Activated CD8-positive, alpha-beta memory T cell treated with anti-CD3 and anti-CD28 coated beads for 24 hours (primary cell): ENCODE measurements around the gene FOXO6.
A peak's percentile ranks its signal among the peaks of the same experiment; 100 is the strongest.

Experiments
- DNase-seq: peaks from one replicate; pipeline ENCODE4 v3.0.0-alpha.2; 2020

Gene FOXO6

DNA sequence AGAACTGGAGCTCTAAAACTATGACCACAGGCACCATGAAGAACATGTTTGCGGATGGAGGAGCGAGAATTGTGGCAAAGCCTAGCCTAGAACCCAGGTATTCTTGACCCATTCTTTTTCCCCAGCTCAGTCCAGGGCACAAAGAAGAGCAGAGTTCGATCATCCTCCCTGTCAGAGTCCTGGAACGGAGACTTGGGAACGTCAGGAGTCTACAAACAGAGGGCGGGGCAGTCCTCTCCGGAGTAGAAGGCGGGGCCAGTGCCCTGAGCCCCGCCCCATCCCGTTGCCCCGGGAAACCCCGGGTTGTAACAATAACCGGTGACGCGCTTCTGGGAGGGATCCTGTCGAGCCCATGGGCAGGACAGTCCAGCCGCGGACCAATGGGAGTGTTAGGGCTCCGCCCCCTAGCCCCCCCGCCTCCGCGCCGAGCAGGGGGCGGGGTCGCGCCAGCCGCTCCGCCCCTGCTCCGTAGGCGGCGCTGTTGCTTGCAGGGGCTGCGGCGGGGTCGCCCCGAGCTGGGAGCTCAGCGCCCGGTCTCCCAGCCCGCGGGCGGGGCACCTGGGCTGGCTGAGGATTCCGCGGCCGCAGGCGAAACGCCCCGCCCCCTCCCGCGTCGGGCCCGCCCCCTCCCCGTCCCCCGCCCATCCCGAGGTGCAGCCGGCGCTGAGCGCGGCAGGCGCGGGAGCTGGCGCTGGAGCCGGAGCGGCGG is at the start of gene FOXO6:
TSS of gene FOXO6 (plus strand) at position 649 of the 709 bp plus-strand sequence.
- DNase-seq: peak; percentile 94

GRCh38 chr1:41312991-41313645 is 48.1 kb upstream of the FOXO6 start:
- peak; percentile 5 for DNase-seq

DNA sequence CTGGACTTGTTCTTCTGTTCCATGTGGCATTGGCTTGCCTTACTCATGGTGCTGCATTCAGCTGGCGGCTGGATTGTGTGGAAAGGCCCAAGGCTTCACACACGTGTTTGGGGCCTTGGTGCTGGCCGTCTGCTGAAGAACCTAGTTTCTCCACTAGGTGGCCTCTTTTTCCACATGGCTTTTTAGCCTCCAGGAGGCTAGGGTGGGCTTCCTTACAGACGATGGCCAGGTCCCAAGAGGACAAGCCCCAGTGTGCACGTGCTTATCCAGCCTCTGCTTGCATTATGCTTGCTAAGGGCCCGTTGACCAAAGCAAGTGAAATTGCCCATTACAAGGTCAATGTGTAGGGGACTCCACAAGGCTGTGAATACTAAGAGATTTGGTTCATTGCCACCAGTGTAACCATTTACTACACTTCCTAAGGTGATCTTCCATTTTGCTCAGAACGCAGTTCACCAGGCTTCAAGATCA is 47.5 kb upstream of the FOXO6 start:
- DNase-seq: peak; percentile 60

DNA sequence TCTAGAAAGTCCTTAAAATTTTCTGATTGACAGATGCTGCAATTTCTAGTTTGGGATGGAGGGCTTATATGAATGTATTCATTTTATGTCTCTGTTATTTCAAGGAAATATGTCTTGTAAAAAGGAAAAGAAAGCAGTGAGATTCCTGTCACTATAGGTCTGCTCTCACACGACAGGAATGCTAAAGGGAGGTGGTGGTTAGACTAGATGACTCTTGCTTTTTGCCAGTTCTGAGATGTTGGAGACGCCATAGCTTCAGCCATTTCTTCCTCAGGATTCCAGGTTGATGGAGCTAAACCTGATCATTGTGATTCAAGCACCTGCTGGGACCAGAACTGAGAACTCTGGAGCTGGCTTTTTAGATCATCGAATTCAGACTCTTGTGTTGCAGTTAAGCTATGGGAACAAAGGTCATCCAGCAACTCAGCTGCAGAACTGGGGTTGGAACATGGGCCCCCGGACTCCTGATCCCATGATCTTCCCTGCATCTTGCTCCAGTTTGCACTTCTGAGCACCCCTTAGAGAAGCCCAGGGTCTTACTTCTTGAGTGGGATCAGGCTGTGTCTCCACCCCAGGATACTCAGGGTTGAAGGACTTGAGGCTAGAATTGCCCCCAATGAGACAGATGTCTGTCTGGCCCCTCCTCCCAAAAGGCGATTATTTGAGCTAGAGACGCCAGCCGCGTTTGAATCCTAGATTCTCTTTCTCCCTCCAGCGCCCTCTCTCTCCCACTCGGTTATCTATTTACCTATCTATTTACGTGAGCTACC is 46.7 kb upstream of the FOXO6 start:
- DNase-seq: peak; percentile 38

GRCh38 chr1:41315146-41315822 is 46.0 kb upstream of the FOXO6 start:
- no peak for DNase-seq

- peak; percentile 43 for DNase-seq
These were observed 45.4 kb upstream of the FOXO6 start for GRCh38 chr1:41315871-41316270.

DNA sequence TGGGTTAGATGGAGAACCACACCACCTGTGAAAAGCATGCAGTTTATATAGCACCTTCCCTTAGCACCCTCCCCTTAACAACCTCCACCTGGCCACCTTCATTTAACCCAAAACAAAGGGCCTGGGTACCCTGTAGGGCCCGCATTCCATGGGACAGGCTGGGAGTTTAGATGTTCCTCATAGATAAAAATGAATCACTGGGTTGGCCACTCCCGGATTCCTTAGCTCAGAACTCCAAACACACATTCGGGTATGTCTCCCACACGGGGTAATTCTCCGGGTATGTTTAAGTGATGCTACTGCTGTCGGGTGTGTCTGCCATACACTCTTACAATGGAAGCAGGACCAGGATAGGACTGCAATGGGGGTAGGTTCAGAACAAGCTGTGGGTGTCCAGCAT is 43.9 kb upstream of the FOXO6 start:
- DNase-seq: peak; percentile 33

DNA sequence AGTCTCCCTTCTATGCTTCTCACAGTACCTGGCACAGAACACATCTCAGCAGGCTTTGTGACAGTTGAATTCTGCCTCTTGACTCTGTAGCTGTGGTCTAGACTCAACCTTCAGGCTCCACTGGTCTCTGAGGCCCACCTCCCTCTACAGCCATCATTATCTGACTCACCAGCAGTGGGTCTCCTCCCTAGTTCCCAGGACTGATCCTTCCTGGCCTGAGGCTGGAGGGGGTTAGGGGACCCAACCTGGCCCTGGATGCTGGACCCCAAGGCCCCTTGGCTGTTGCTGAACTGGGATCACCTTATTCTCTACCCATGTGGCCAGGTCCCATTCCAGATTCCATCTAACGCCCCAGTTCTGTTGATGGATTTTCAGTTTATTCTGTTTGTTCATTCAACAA is 43.1 kb upstream of the FOXO6 start:
- peak; percentile 28 for DNase-seq

DNA sequence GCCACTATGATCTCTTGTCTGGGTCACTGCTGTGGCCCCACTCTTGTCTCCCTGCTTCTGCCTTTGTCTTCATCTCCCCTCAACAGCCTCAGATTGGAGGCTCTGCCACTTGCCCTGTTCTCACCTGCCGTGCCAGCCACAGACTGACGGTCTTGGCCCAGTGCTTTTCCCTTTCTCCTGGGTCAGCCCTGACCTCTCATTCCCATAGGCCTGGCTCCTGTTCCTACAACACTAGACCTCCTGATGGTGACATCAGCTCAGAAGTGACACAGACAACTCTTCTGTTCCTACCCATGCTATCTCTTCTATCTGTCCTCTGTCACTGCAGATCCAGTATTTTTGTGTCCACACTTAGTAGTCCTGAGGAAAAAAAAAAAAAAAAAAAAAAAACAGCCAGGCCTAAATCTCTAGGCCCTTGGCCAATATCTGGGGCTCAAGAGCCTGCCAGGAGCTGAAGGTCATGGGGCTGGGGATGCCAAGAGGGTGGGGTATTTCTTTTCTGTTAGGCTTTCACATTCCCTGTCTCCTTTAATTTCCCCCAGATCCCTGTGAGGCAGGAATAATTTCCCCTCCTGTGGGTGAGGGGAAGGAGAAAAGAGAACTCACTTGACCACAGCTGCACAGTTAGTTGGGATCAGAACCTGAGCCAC is 42.0 kb upstream of the FOXO6 start:
- no peak for DNase-seq

GRCh38 chr1:41319807-41320711 is 41.2 kb upstream of the FOXO6 start:
- DNase-seq: peak; percentile 42

- DNase-seq: peak; percentile 40
These were observed 40.1 kb upstream of the FOXO6 start for GRCh38 chr1:41320895-41321676.

DNA sequence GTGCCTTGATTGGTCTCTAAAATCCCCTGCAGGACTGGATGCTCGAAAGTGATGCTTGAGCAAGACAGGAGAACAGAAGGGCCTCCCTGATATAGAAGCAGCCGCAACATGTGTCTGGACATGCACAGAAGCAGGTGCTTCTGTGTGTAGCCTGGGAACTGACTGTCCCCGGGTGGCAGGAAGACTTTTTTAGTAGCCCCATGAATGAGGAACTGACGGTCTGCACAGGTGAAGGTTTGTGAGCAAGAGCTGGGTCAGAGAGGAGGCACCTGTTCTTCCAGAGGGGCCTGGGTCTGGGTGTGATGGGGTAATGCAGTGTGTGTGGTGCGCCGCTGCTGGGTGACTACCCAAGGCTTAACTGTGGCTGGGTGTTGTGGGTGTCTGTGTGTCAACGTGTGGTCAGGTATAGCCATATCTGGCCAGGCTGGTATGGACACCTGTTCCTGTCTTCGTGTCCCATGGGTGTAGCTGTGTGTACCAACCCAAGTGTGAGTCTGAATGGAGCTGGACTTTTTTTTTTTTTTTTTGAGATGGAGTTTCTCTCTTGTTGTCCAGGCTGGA is 39.1 kb upstream of the FOXO6 start:
- DNase-seq: no peak

GRCh38 chr1:41322835-41323234 is 38.4 kb upstream of the FOXO6 start:
- DNase-seq: peak; percentile 64

GRCh38 chr1:41323243-41323642 is 38.0 kb upstream of the FOXO6 start:
- DNase-seq: peak; percentile 51

- no peak for DNase-seq
These were observed 35.4 kb upstream of the FOXO6 start for GRCh38 chr1:41325801-41326200.

DNA sequence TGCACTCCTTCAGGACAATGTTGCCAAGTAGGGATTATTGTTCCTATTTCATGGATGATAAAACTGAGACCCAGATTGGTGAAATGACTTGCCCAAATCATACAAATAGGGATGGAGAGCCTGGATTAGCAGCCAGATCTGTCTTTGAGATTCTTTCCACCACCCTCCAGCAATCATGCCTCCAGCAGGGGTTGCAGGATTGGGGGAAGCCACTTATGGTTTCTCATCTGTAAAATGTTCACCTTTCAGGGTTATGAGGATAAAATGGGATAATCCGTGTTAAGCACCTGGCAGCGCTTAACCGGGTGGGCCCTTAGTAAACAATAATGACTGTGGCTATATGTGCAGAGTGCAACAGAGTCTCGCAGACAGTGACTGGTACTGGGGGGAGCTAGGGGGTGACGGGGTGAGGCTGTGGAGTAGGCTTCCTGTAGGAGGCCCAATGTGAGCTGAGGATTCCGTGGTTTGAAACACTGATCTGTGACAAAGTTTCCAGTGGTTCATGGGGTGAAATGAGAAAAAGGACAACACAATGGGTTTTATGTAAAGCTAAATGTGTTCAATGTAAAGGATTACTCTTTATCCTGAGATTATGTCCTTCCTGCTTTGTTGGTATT is 33.7 kb upstream of the FOXO6 start:
- DNase-seq: peak; percentile 30

- DNase-seq: peak; percentile 17
These were observed 33.1 kb upstream of the FOXO6 start for GRCh38 chr1:41328001-41328615.

DNA sequence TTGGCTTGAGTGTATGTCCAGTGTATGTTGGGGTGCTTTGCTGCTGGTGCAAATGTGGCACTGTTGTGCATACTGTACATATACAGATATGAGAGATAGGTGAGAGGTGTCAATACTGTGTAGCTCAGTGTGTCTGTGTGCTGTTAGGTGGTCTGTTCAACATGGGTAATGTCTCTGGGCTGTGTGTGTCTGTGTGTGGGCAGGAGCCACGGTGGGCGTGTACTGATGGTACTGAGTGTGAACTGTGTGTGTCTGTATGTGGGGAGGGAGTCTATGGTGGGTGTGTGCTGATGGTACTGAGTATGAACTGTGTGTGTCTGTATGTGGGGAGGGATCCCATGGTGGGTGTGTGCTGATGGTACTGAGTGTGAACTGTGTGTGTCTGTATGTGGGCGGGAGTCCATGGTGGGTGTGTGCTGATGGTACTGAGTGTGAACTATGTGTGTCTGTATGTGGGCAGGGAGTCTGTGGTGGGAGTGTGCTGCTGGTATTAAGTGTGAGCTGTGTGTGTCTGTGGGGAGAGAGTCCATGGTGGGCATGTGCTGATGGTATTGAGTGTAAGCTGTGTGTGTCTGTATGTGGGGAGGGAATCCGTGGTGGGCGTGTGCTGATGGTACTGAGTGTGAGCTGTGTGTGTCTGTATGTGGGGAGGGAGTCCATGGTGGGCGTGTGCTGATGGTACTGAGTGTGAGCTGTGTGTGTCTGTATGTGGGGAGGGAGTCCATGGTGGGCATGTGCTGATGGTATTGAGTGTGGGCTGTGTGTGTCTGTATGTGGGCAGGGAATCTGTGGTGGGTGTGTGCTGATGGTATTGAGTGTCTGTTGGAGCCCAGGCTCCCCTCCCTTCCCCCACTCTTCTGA is 32.2 kb upstream of the FOXO6 start:
- peak; percentile 33 for DNase-seq
